Sigmoid colon (tissue), 7 donors: Measurements from ENCODE around the gene CTSD. TPM values are rescaled to one million over a fixed set of nuclear protein-coding genes. Genes with fewer than 3 reads are reported as not detected.
"Not testable (repeated sequence)": the region's sequence is repeated elsewhere in the genome, so short reads cannot be mapped to it uniquely, and the experiment has no call there.

Source experiments
- DNase-seq: peaks from one replicate; pipeline ENCODE4 v3.0.0-alpha.2; 2019
- H3K27ac ChIP-seq, 4 donors: fragments of 200-600 bp; sonication (generic); one replicate each; pipeline ENCODE4 v1.5.1; 2016 to 2019; ENCODE audit warnings: mild to moderate bottlenecking in 1 of 4
- H3K27me3 ChIP-seq, 3 donors: fragments of 200-600 bp; sonication (generic); one replicate each; pipeline ENCODE4 v1.5.1; 2019; ENCODE audit warnings: mild to moderate bottlenecking in 1 of 3
- H3K36me3 ChIP-seq, 4 donors: fragments of 200-600 bp; sonication (generic); one replicate each; pipeline ENCODE4 v1.5.1; 2016 to 2019
- H3K4me1 ChIP-seq, 4 donors: fragments of 200-600 bp; sonication (generic); one replicate each; pipeline ENCODE4 v1.5.1; 2017 to 2019
- H3K4me3 ChIP-seq, 4 donors: fragments of 200-600 bp; sonication (generic); one replicate each; pipeline ENCODE4 v1.5.1; 2017 to 2019; ENCODE audit warnings: mild to moderate bottlenecking in 2 of 4, moderate library complexity in 1 of 4
- H3K9me3 ChIP-seq, 4 donors: fragments of 200-600 bp in 3 of 4; sonication (generic) in 3 of 4; one replicate each; pipeline versions ENCODE4 v1.5.1 to v1.6.1; 2013 to 2019
- EP300 ChIP-seq, 4 donors: sonication (generic); formaldehyde crosslinking; IDR thresholded peaks; one replicate each; pipeline ENCODE4 v1.6.1; 2017; ENCODE audit warnings: antibody characterized with exemption in 4 of 4
- POLR2A ChIP-seq, 2 donors: fragments of 450-650 bp; IDR thresholded peaks; one replicate each; pipeline ENCODE4 v1.6.1; 2016; ENCODE audit warnings: antibody characterized with exemption in 2 of 2, mild to moderate bottlenecking in 2 of 2, moderate library complexity in 2 of 2
- POLR2AphosphoS5 ChIP-seq, 4 donors: sonication (generic); formaldehyde crosslinking; IDR thresholded peaks; one replicate each; pipeline ENCODE4 v1.6.1; 2017; ENCODE audit warnings: antibody characterized with exemption in 4 of 4
- WGBS, 2 donors: extraction: QIAGEN DNeasy Blood & Tissue Kit; methylation state at CpG; one replicate each; pipeline ENCODE4 v1.1.7; 2013; 5-methylcytosine and 5-hydroxymethylcytosine counted together
- intact Hi-C: fragments of 100-400 bp; cut with DNase I; formaldehyde crosslinking; loops from one replicate; pipeline ENCODE4 v1.15.1; 2023
- polyA plus RNA-seq, 3 donors: library from polyadenylated mRNA; stranded (reverse); fragments of 200-250 nt; gene quantifications; one replicate each; pipeline ENCODE4 v1.2.3, GENCODE V29; 2013
- total RNA-seq, 4 donors: library from RNA; depleted of rRNA; stranded (reverse); fragments of >200 nt; gene quantifications; one replicate each; pipeline ENCODE4 v1.1.0, GENCODE V29; 2016
- TF ChIP-seq, protein P1 (sequence below), 4 experiments: fragments of 450-650 bp in 3 of 4; fragments of 200-600 bp in 1 of 4; IDR thresholded peaks; one replicate each; pipeline ENCODE4 v1.5.1; 2016 to 2019; ENCODE audit warnings: antibody characterized with exemption in 4 of 4, mild to moderate bottlenecking in 3 of 4, moderate library complexity in 2 of 4
- donor health status: healthy with polysubstance abuse.
- donor health status: Bipolar disorder and iron deficiency.
- donor health status: healthy.

The CTSD gene
- 100 to 1,000 TPM; 173 to 222 (median 209) TPM for total RNA-seq
- 1,000 to 10,000 TPM in 1 of 3 donors, 100 to 1,000 TPM in 2; 251 to 1,586 (median 853) TPM for polyA plus RNA-seq

DNA sequence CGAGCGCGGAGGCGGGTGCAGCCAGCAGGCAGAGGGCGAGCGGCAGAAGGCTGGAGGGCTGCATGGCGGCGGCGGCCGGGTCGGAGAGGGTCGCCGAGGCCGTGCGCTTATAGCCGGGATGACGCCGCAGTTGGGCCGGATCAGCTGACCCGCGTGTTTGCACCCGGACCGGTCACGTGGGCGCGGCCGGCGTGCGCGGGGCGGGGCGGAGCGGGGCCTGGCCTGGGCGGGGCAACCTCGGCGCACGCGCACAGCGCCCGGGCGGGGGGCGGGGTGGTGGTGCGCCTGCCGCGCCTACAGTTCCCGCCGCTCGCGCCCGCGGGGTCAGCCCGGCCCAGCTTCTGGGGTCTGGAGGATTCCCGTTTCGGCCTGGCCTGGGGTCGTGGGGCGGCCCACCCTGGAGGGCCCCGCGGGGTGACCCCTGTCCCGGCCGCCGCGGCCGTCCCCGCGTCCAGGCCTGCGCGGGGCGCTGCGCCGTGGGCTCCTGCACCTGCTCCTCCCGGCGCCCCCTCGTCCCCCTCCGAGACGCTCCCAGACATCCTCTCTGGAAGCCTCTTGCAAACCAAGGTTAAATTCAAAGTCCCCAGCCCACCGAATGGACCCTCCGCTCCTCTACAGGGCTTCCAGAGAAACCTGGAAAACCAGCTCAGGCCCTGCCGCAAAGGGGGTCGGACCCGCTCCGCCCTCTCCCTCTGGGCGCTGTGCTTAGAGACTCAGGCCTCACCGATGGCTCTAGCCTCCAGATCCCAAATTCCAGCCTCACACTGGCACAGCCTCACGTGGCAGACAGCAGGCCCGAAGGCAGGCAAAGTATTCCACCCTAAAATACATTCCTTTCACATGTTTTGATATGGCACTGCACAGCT, at the start of gene CTSD:
Gene CTSD, minus strand, starts transcription at position 132 of the 866 bp plus-strand sequence. Its CDS starts 68 bp downstream, at position 64.
- peaks cover 2 to 25% (median 4%) of the 10 kb centered on the region in 4 donors for H3K36me3 ChIP-seq
- peaks cover 0 to 50% (median 41%) of the 10 kb centered on the region in 4 donors for H3K4me1 ChIP-seq
- no peaks in the 10 kb centered on the region for H3K9me3 ChIP-seq
- peak within 1 kb of the TSS; percentile 87 to 100 (median 94) for H3K4me3 ChIP-seq
- peak within 1 kb of the TSS; percentile 83 to 89 (median 86) for H3K27ac ChIP-seq
- DNase-seq = peak; percentile 94
- H3K27me3 ChIP-seq = no peaks in the 10 kb centered on the region
- 1 to 3% methylated on average over 85 of the region's 85 CpGs for WGBS, 2 donors
- intact Hi-C loops = loop anchor here (5.0 kb wide), 1 partner anchor 98 kb away; no protein-coding TSS in a partner anchor
- peak; percentile 34 to 73 (median 67) for TF ChIP-seq POLR2AphosphoS5 (IDR thresholded peaks at IDR 0.05)
- no peak for TF ChIP-seq EP300 (IDR thresholded peaks at IDR 0.05)
- TF ChIP-seq, protein P1, sequence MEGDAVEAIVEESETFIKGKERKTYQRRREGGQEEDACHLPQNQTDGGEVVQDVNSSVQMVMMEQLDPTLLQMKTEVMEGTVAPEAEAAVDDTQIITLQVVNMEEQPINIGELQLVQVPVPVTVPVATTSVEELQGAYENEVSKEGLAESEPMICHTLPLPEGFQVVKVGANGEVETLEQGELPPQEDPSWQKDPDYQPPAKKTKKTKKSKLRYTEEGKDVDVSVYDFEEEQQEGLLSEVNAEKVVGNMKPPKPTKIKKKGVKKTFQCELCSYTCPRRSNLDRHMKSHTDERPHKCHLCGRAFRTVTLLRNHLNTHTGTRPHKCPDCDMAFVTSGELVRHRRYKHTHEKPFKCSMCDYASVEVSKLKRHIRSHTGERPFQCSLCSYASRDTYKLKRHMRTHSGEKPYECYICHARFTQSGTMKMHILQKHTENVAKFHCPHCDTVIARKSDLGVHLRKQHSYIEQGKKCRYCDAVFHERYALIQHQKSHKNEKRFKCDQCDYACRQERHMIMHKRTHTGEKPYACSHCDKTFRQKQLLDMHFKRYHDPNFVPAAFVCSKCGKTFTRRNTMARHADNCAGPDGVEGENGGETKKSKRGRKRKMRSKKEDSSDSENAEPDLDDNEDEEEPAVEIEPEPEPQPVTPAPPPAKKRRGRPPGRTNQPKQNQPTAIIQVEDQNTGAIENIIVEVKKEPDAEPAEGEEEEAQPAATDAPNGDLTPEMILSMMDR (IDR thresholded peaks at IDR 0.05) = no peak
- peak in 1 of 2 donors; percentile 50 for TF ChIP-seq POLR2A (IDR thresholded peaks at IDR 0.05)

DNA sequence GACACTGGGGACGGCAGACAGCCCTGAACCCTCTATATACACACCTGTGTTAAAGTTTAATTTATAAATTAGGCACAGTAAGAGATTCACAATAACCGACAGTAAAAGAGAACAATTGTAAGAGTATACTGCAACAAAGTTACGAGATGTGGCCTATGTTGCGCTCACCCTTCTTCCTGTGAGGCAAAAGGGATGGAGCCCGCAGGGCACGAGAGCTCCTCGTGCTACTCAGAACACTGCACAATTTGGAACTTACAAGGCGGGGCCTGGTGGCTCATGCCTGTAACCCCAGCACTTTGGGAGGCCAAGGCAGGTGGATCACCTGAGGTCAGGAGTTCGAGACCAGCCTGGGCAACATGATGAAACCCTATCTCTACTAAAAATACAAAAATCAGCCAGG, 49.6 kb upstream of the CTSD start:
- WGBS, 2 donors = 87 to 89% methylated on average over 9 of the region's 9 CpGs
- H3K27me3 ChIP-seq = peaks cover 0 to 14% (median 0%) of the 10 kb centered on the region in 3 donors
- H3K4me1 ChIP-seq, H3K4me3 ChIP-seq, intact Hi-C loops, H3K36me3 ChIP-seq, H3K27ac ChIP-seq, DNase-seq, H3K9me3 ChIP-seq: not testable (repeated sequence)

DNA sequence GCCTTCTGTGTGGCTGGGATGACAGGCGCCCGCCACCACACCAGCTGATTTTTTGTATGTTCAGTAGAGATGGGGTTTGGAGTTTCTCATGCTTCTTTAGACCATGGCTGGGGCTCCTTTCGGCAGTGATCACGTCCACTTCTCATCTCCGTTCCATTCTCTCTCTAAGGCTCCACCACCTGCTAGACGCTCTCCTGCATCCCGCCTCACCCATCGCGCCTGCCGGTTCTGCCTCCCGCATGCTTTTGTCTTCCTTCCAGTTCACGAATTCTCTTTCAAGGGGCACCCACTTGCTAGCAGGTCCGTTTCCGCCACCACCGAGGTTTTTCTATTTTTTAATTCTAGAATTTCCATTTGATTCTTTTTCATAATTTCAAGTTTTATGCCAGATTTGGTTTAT, 49.1 kb upstream of the CTSD start:
- Histone ChIP-seq H3K36me3 (no peaks in the 10 kb centered on the region), H3K4me3 (no peak overlapping the region), H3K4me1 (no peaks in the 10 kb centered on the region), H3K27me3 (peaks cover 0 to 14% (median 0%) of the 10 kb centered on the region in 3 donors), H3K27ac (no peak overlapping the region), H3K9me3 (no peaks in the 10 kb centered on the region)
- intact Hi-C loops = no loop called here
- 92 to 96% methylated on average over 15 of the region's 15 CpGs for WGBS, 2 donors
- DNase-seq = no peak
- TF ChIP-seq POLR2AphosphoS5 (IDR thresholded peaks at IDR 0.05) (no peak), EP300 (IDR thresholded peaks at IDR 0.05) (no peak), POLR2A (IDR thresholded peaks at IDR 0.05) (no peak)
- TF ChIP-seq, protein P1 (IDR thresholded peaks at IDR 0.05) = no peak

DNA sequence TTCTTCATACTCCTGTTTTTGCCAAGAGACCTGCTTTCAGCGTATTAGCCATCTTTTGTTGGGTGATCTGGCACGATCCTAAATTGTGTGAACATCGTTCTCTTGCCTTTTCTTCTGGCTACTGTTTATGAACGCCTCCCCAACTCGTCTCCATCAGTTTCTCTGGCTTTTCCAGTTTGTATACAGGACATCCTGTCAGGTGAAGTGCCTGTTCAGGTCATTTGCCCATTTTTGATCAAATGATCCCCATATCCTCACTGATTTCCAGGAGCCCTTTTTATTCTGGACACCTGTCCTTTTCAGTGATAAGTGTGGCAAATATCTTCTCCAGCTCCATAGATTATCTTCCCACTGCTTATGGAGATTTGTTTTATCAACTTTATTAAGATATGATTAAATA, 48.5 kb upstream of the CTSD start:
- TF ChIP-seq POLR2A (IDR thresholded peaks at IDR 0.05) = no peak
- no peak for TF ChIP-seq POLR2AphosphoS5 (IDR thresholded peaks at IDR 0.05)
- TF ChIP-seq EP300 (IDR thresholded peaks at IDR 0.05) = no peak
- TF ChIP-seq, protein P1 (IDR thresholded peaks at IDR 0.05) = no peak
- intact Hi-C loops = no loop called here
- Histone ChIP-seq H3K4me3 (no peak overlapping the region), H3K4me1 (no peaks in the 10 kb centered on the region), H3K36me3 (no peaks in the 10 kb centered on the region), H3K27me3 (peaks cover 0 to 14% (median 0%) of the 10 kb centered on the region in 3 donors), H3K27ac (no peak overlapping the region), H3K9me3 (no peaks in the 10 kb centered on the region)
- DNase-seq = no peak
- WGBS, 2 donors = 92 to 93% methylated on average over 5 of the region's 5 CpGs

DNA sequence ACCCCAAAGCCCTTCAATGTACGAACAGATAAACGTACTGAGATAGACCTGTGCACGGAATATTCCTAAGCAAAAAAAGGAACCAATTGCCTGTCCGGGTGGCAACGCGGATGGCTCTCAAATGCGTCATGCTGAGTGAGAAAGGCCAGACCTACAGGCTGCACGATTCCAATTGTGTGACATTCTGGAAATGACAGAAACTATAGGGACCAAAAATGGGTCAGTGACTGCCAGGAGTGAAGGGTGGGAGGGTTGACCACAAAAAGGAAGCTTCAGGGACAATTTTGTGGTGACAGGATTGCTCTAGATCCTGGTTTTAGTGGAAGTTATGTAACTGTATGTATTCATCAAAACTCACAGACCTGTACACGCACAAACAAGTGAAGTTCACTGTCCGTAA, 47.0 kb upstream of the CTSD start:
- intact Hi-C loops = no loop called here
- Histone ChIP-seq H3K4me1 (no peaks in the 10 kb centered on the region), H3K9me3 (no peaks in the 10 kb centered on the region), H3K27ac (no peak overlapping the region), H3K36me3 (no peaks in the 10 kb centered on the region), H3K27me3 (peaks cover 0 to 17% (median 0%) of the 10 kb centered on the region in 3 donors), H3K4me3 (no peak overlapping the region)
- TF ChIP-seq EP300 (IDR thresholded peaks at IDR 0.05) = no peak
- TF ChIP-seq POLR2AphosphoS5 (IDR thresholded peaks at IDR 0.05) = no peak
- no peak for TF ChIP-seq POLR2A (IDR thresholded peaks at IDR 0.05)
- WGBS, 2 donors = 69 to 79% methylated on average over 10 of the region's 10 CpGs
- DNase-seq = no peak
